Osteoblast (primary cell): ENCODE data around the gene CDH15. TPM values are rescaled to one million over a fixed set of nuclear protein-coding genes. Genes with fewer than 3 reads are reported as not detected.
"Not testable (repeated sequence)": the region's sequence is repeated elsewhere in the genome, so short reads cannot be mapped to it uniquely, and the experiment has no call there.

ENCODE experiments used
- DNase-seq: peaks from one replicate; pipeline ENCODE4 v3.0.0; 2011; ENCODE audit warnings: low spot score, mixed read lengths; ENCODE audit not compliant: insufficient read length; ENCODE audit errors: missing footprints
- H2AFZ ChIP-seq: 2 replicates; pipeline ENCODE4 v1.6.0; 2011; ENCODE audit warnings: mild to moderate bottlenecking, low read length
- H3K27ac ChIP-seq: 2 replicates; pipeline ENCODE4 v1.5.1; 2011; ENCODE audit warnings: mild to moderate bottlenecking, low read depth, low read length, moderate library complexity
- H3K27me3 ChIP-seq: 2 replicates; pipeline ENCODE4 v1.6.0; 2012; ENCODE audit warnings: mild to moderate bottlenecking, control low read depth, inconsistent platforms, low read length, moderate library complexity; ENCODE audit not compliant: insufficient read depth
- H3K36me3 ChIP-seq: 2 replicates; pipeline ENCODE4 v1.5.1; 2011; ENCODE audit warnings: mild to moderate bottlenecking, low read length, control low read depth, moderate library complexity; ENCODE audit not compliant: insufficient read depth
- H3K4me1 ChIP-seq: 2 replicates; pipeline ENCODE4 v1.5.1; 2011; ENCODE audit warnings: mild to moderate bottlenecking, low read length, control low read depth, moderate library complexity; ENCODE audit not compliant: insufficient read depth
- H3K4me2 ChIP-seq: 2 replicates; pipeline ENCODE4 v1.6.0; 2011; ENCODE audit warnings: mild to moderate bottlenecking, low read length; ENCODE audit not compliant: insufficient read depth
- H3K4me3 ChIP-seq: fragments of 200-600 bp; sonication (generic); 3 replicates; pipeline ENCODE4 v1.5.1; 2012; ENCODE audit warnings: mild to moderate bottlenecking, low read length, inconsistent platforms; ENCODE audit not compliant: insufficient read depth
- H3K79me2 ChIP-seq: 2 replicates; pipeline ENCODE4 v1.6.0; 2012; ENCODE audit warnings: mild to moderate bottlenecking, low read length, control low read depth, inconsistent platforms; ENCODE audit not compliant: insufficient read depth
- H3K9me3 ChIP-seq: 2 replicates; pipeline ENCODE4 v1.5.1; 2011; ENCODE audit warnings: low read depth, low read length, control low read depth
- H4K20me1 ChIP-seq: 2 replicates; pipeline ENCODE4 v1.6.0; 2012; ENCODE audit warnings: mild to moderate bottlenecking, low read length, control low read depth; ENCODE audit not compliant: insufficient read depth
- CTCF ChIP-seq: IDR thresholded peaks from 2 replicates; pipeline ENCODE4 v1.5.1; 2011; ENCODE audit warnings: mild to moderate bottlenecking, low read depth, low read length, moderate library complexity; ENCODE audit errors: extremely low read depth
- total RNA-seq: library from RNA; depleted of rRNA; stranded (reverse); fragments of >200 nt; gene quantifications from 2 replicates; pipeline ENCODE4 v1.2.3, GENCODE V29; 2012

The CDH15 gene
- total RNA-seq, 1 donor, result 2.2 TPM

- Histone ChIP-seq H3K27me3 (no peaks in the 10 kb centered on the region), H2AFZ (no peak overlapping the region), H3K4me3 (no peak overlapping the region), H3K4me1 (peaks cover 2% of the 10 kb centered on the region), H3K27ac (no peak overlapping the region), H3K79me2 (no peaks in the 10 kb centered on the region), H3K4me2 (no peak overlapping the region), H4K20me1 (no peaks in the 10 kb centered on the region), H3K36me3 (no peaks in the 10 kb centered on the region), H3K9me3 (no peaks in the 10 kb centered on the region)
- TF ChIP-seq CTCF, result no peak
- peak; percentile 69 for DNase-seq
Measured at GRCh38 chr16:89190150-89190958, 18.8 kb downstream of the CDH15 start.

GRCh38 chr16:89191033-89191900, 19.7 kb downstream of the CDH15 start:
- no peaks in the 10 kb centered on the region for H4K20me1 ChIP-seq
- H3K4me2 ChIP-seq, result no peak overlapping the region
- H3K27ac ChIP-seq, result no peak overlapping the region
- peak; percentile 45 for DNase-seq
- H2AFZ ChIP-seq, result no peak overlapping the region
- peaks cover 2% of the 10 kb centered on the region for H3K4me1 ChIP-seq
- H3K27me3 ChIP-seq, result no peaks in the 10 kb centered on the region
- TF ChIP-seq CTCF, result no peak
- no peak overlapping the region for H3K4me3 ChIP-seq
- H3K36me3 ChIP-seq, result no peaks in the 10 kb centered on the region
- no peaks in the 10 kb centered on the region for H3K79me2 ChIP-seq
- H3K9me3 ChIP-seq, result no peaks in the 10 kb centered on the region

GRCh38 chr16:89191901-89192185, 20.3 kb downstream of the CDH15 start:
- peak overlapping the region; percentile 72 for H2AFZ ChIP-seq
- no peaks in the 10 kb centered on the region for H3K79me2 ChIP-seq
- H3K4me2 ChIP-seq, result peak overlapping the region; percentile 84
- H3K36me3 ChIP-seq, result no peaks in the 10 kb centered on the region
- TF ChIP-seq CTCF, result no peak
- no peaks in the 10 kb centered on the region for H4K20me1 ChIP-seq
- H3K4me3 ChIP-seq, result peak overlapping the region; percentile 68
- H3K4me1 ChIP-seq, result peaks cover 2% of the 10 kb centered on the region
- H3K27ac ChIP-seq, result no peak overlapping the region
- no peaks in the 10 kb centered on the region for H3K9me3 ChIP-seq
- no peak for DNase-seq
- no peaks in the 10 kb centered on the region for H3K27me3 ChIP-seq

GRCh38 chr16:89192186-89192955, 20.8 kb downstream of the CDH15 start:
- peak overlapping the region; percentile 84 for H3K4me2 ChIP-seq
- not testable (repeated sequence) for H3K4me1 ChIP-seq, H3K27me3 ChIP-seq, H3K79me2 ChIP-seq, H3K9me3 ChIP-seq, H3K27ac ChIP-seq, H4K20me1 ChIP-seq, H3K36me3 ChIP-seq
- peak; percentile 94 for DNase-seq
- H3K4me3 ChIP-seq, result peak overlapping the region; percentile 68
- peak overlapping the region; percentile 72 for H2AFZ ChIP-seq
